ENCODE measurements around the gene FUS. TPM values are rescaled to one million over a fixed set of nuclear protein-coding genes. Genes with fewer than 3 reads are reported as not detected.
"Not testable (repeated sequence)": the region's sequence is repeated elsewhere in the genome, so short reads cannot be mapped to it uniquely, and the experiment has no call there.

The FUS gene
- total RNA-seq, 2 donors from 2014 or later: 63.9 to 141 TPM

GRCh38 chr16:31141489-31142108 lies 38.3 kb upstream of the FUS start:
- TF ChIP-seq CTCF (IDR thresholded peaks at IDR 0.05): no peak
- DNase-seq (ENCODE audit: low spot score): no peak
- peak; percentile 24 for ATAC-seq (ENCODE audit: insufficient number of reproducible peaks, low FRiP score, low read depth)
- Histone ChIP-seq H3K27ac (peak overlapping the region; percentile 94), H3K4me3 (peak overlapping the region; percentile 75), H3K36me3 (no peaks in the 10 kb centered on the region), H3K27me3 (replicated peaks; ENCODE audit: insufficient read depth) (no peaks in the 10 kb centered on the region), H3K9me3 (no peaks in the 10 kb centered on the region), H3K4me1 (ENCODE audit: control insufficient read depth in 1 of 2, low read depth in 2 of 2) (peaks cover 16 to 35% of the 10 kb centered on the region in 2 donors)

DNA sequence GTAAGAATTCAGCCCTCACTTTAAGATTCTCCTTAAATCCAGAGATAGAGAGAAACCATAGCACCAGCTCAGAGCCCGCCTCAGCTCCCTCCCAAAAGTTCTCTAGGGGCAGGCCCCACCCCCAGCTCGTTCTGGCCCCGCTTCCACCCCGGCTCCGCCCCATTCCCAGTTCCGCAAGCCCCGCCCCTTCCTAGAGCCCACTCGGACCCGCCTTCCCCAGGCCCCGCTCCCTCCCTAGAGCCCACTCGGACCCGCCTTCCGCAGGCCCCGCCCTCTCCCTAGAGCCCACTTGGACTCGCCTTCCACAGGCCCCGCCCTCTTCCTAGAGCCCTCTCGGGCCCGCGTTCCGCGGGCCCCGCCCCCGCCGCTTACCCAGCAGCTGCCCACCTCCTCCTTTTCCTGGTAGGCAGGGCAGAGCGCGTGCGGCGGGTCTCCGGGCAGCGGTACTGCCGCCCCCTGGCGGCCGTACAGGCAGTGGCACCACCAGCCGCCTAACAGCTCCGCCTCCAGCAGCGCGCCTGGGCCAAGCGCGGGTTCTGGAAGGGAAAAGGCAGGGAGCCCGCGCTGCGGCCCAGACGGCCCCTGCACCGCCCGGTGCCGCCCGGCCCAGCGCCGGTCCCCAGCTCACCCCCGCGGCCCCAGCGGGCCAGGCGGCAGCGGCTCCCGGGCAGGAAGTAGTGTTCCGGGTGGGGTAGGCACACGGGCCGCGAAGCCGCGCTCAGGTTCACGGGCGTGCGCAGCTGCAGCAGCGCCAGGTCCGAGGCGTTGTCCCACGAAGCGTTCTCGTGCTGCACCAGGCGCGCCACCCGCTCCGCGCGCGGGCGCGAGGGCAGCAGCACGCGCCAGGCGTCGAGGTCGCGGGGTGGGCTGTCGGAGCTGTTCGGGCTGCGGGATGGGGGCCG lies 37.6 kb upstream of the FUS start:
- H3K27ac ChIP-seq: peak overlapping the region; percentile 94
- H3K9me3 ChIP-seq: no peaks in the 10 kb centered on the region
- peak; percentile 97 for DNase-seq (ENCODE audit: low spot score)
- peak; percentile 98 for TF ChIP-seq CTCF (IDR thresholded peaks at IDR 0.05)
- H3K4me3 ChIP-seq: peak overlapping the region; percentile 75
- peaks cover 16 to 35% of the 10 kb centered on the region in 2 donors for H3K4me1 ChIP-seq (ENCODE audit: control insufficient read depth in 1 of 2, low read depth in 2 of 2)
- peak; percentile 86 for ATAC-seq (ENCODE audit: insufficient number of reproducible peaks, low FRiP score, low read depth)
- H3K36me3 ChIP-seq: no peaks in the 10 kb centered on the region
- H3K27me3 ChIP-seq (replicated peaks; ENCODE audit: insufficient read depth): no peaks in the 10 kb centered on the region

DNA sequence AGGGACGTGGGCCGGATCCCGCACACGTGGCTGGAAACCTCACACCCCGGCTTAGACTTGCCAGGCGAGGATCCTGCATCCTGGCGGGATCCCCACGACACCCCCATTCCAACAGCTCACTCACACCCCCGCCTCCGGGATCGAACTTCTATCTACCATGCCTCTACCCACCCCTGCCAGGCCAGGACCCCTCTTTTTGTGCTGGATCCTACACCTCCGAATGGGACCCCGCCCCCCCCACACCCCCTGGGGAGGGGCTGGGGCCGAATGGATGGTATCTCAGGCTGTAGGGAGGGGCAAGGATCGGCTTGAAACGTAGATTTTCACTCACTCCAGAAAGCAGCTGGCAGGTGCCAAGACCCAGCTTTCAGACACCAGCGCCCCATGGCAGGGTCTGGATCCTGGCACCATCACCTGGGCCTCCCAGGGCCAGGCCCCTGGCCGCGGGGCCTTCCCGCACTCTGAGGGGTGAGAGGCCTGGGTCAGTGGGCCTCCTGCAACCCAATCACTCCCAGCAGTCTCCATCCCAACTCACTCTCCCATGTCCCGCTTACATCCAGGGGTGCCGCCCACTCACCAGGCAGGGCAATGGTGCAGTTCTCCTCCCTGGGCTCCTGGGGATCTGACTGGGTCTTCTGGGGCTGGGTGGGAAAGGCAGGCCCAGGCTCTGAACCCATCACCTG lies 36.8 kb upstream of the FUS start:
- peak overlapping the region; percentile 56 to 68 for H3K27ac ChIP-seq

GRCh38 chr16:31143694-31144148 lies 36.2 kb upstream of the FUS start:
- no peaks in the 10 kb centered on the region for H3K27me3 ChIP-seq (replicated peaks; ENCODE audit: insufficient read depth)
- H3K27ac ChIP-seq: no peak overlapping the region
- DNase-seq (ENCODE audit: low spot score): no peak
- H3K4me3 ChIP-seq: no peak overlapping the region
- ATAC-seq (ENCODE audit: insufficient number of reproducible peaks, low FRiP score, low read depth): no peak
- no peaks in the 10 kb centered on the region for H3K9me3 ChIP-seq
- H3K36me3 ChIP-seq: no peaks in the 10 kb centered on the region
- no peak for TF ChIP-seq CTCF (IDR thresholded peaks at IDR 0.05)
- peaks cover 12 to 26% of the 10 kb centered on the region in 2 donors for H3K4me1 ChIP-seq (ENCODE audit: control insufficient read depth in 1 of 2, low read depth in 2 of 2)

More for the DNA sequence above, 36.8 kb upstream of the FUS start:
- TF ChIP-seq CTCF (IDR thresholded peaks at IDR 0.05): no peak
- Histone ChIP-seq H3K9me3 (no peaks in the 10 kb centered on the region), H3K4me1 (ENCODE audit: control insufficient read depth in 1 of 2, low read depth in 2 of 2) (peaks cover 15 to 32% of the 10 kb centered on the region in 2 donors), H3K4me3 (peak overlapping the region; percentile 75), H3K36me3 (no peaks in the 10 kb centered on the region), H3K27me3 (replicated peaks; ENCODE audit: insufficient read depth) (no peaks in the 10 kb centered on the region)
- ATAC-seq (ENCODE audit: insufficient number of reproducible peaks, low FRiP score, low read depth) (no peak), DNase-seq (ENCODE audit: low spot score) (no peak)

DNA sequence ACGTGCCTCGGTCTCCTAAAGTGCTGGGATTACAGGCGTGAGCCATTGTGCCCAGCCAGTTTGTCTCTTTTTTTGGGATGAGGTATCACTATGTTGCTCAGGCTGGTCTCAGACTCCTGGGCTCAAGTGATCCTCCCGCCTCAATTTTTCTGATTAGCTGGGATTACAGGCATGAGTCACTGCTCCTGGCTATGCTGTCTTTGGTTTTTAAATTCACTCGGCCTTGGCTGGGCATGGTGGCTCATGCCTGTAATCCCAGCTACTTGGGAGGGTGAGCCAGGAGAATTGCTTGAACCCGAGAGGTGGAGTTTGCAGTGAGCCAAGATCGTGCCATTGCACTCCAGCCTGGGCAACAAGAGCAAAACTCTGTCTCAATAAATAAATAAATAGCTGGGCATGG lies 35.5 kb upstream of the FUS start:
- not testable (repeated sequence) for H3K27ac ChIP-seq; H3K4me3 ChIP-seq; H3K36me3 ChIP-seq; DNase-seq (ENCODE audit: low spot score); H3K27me3 ChIP-seq (replicated peaks; ENCODE audit: insufficient read depth); ATAC-seq (ENCODE audit: insufficient number of reproducible peaks, low FRiP score, low read depth); H3K9me3 ChIP-seq
- peaks cover 6 to 19% of the 10 kb centered on the region in 2 donors for H3K4me1 ChIP-seq (ENCODE audit: control insufficient read depth in 1 of 2, low read depth in 2 of 2)
